Measurements from ENCODE around the gene CC2D2A.
"Not testable (repeated sequence)": the region's sequence is repeated elsewhere in the genome, so short reads cannot be mapped to it uniquely, and the experiment has no call there.

The CC2D2A gene

DNA sequence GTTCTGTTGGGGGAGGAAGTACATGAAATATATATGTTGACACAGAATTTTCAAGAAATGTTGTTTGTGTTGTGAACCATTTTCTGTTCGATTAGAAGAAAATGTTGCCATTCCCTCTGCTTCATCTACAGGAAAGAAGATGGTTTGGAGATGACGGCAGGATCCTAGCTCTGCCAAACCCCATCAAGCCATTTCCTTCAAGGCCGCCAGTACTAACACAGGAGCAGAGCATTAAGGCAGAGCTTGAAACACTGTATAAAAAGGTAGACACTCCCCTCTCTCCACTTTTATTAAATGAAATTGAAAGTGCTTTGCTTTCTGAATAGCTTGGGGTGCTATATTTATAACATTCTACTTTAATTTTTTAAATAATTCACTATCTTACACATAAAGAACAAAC lies 46.8 kb downstream of the CC2D2A start:
- no peak for ATAC-seq
- TF ChIP-seq ARNTL (CRISPR knock-in tag; IDR thresholded peaks at IDR 0.05; ENCODE audit: borderline replicate concordance, low read depth) = no peak
- TF ChIP-seq ESRRG (CRISPR knock-in tag; IDR thresholded peaks at IDR 0.05) = no peak
- TF ChIP-seq TOX (CRISPR knock-in tag; IDR thresholded peaks at IDR 0.05; ENCODE audit: borderline replicate concordance) = no peak
- TF ChIP-seq ZNF8 (CRISPR knock-in tag; IDR thresholded peaks at IDR 0.05) = no peak
- no peak for TF ChIP-seq TCF4 (CRISPR knock-in tag; IDR thresholded peaks at IDR 0.05; ENCODE audit: borderline replicate concordance)
- TF ChIP-seq RARB (CRISPR knock-in tag; IDR thresholded peaks at IDR 0.05) = no peak
- no peak for TF ChIP-seq ZFP3 (CRISPR knock-in tag; IDR thresholded peaks at IDR 0.05)
- no peak for TF ChIP-seq ZC3H10 (CRISPR knock-in tag; IDR thresholded peaks at IDR 0.05)
- TF ChIP-seq, protein P1, sequence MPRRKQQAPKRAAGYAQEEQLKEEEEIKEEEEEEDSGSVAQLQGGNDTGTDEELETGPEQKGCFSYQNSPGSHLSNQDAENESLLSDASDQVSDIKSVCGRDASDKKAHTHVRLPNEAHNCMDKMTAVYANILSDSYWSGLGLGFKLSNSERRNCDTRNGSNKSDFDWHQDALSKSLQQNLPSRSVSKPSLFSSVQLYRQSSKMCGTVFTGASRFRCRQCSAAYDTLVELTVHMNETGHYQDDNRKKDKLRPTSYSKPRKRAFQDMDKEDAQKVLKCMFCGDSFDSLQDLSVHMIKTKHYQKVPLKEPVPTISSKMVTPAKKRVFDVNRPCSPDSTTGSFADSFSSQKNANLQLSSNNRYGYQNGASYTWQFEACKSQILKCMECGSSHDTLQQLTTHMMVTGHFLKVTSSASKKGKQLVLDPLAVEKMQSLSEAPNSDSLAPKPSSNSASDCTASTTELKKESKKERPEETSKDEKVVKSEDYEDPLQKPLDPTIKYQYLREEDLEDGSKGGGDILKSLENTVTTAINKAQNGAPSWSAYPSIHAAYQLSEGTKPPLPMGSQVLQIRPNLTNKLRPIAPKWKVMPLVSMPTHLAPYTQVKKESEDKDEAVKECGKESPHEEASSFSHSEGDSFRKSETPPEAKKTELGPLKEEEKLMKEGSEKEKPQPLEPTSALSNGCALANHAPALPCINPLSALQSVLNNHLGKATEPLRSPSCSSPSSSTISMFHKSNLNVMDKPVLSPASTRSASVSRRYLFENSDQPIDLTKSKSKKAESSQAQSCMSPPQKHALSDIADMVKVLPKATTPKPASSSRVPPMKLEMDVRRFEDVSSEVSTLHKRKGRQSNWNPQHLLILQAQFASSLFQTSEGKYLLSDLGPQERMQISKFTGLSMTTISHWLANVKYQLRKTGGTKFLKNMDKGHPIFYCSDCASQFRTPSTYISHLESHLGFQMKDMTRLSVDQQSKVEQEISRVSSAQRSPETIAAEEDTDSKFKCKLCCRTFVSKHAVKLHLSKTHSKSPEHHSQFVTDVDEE (CRISPR knock-in tag; IDR thresholded peaks at IDR 0.05) = no peak
- no peak for TF ChIP-seq POU6F1 (CRISPR knock-in tag; IDR thresholded peaks at IDR 0.05; ENCODE audit: borderline replicate concordance, low read depth)
- no peak for TF ChIP-seq ZFP30 (CRISPR knock-in tag; IDR thresholded peaks at IDR 0.05)
- TF ChIP-seq GLIS3 (CRISPR knock-in tag; IDR thresholded peaks at IDR 0.05) = no peak
- TF ChIP-seq, protein P2, sequence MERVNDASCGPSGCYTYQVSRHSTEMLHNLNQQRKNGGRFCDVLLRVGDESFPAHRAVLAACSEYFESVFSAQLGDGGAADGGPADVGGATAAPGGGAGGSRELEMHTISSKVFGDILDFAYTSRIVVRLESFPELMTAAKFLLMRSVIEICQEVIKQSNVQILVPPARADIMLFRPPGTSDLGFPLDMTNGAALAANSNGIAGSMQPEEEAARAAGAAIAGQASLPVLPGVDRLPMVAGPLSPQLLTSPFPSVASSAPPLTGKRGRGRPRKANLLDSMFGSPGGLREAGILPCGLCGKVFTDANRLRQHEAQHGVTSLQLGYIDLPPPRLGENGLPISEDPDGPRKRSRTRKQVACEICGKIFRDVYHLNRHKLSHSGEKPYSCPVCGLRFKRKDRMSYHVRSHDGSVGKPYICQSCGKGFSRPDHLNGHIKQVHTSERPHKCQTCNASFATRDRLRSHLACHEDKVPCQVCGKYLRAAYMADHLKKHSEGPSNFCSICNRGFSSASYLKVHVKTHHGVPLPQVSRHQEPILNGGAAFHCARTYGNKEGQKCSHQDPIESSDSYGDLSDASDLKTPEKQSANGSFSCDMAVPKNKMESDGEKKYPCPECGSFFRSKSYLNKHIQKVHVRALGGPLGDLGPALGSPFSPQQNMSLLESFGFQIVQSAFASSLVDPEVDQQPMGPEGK (CRISPR knock-in tag; IDR thresholded peaks at IDR 0.05; ENCODE audit: borderline replicate concordance) = no peak
- TF ChIP-seq SNAI2 (CRISPR knock-in tag; IDR thresholded peaks at IDR 0.05) = no peak
- TF ChIP-seq CREB5 (CRISPR knock-in tag; IDR thresholded peaks at IDR 0.05; ENCODE audit: low read depth) = no peak
- TF ChIP-seq, protein P3, sequence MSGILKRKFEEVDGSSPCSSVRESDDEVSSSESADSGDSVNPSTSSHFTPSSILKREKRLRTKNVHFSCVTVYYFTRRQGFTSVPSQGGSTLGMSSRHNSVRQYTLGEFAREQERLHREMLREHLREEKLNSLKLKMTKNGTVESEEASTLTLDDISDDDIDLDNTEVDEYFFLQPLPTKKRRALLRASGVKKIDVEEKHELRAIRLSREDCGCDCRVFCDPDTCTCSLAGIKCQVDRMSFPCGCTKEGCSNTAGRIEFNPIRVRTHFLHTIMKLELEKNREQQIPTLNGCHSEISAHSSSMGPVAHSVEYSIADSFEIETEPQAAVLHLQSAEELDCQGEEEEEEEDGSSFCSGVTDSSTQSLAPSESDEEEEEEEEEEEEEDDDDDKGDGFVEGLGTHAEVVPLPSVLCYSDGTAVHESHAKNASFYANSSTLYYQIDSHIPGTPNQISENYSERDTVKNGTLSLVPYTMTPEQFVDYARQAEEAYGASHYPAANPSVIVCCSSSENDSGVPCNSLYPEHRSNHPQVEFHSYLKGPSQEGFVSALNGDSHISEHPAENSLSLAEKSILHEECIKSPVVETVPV (CRISPR knock-in tag; IDR thresholded peaks at IDR 0.05) = no peak
- no peak for TF ChIP-seq ZNF565 (CRISPR knock-in tag; conservative IDR thresholded peaks at IDR 0.05; ENCODE audit: low read depth)

DNA sequence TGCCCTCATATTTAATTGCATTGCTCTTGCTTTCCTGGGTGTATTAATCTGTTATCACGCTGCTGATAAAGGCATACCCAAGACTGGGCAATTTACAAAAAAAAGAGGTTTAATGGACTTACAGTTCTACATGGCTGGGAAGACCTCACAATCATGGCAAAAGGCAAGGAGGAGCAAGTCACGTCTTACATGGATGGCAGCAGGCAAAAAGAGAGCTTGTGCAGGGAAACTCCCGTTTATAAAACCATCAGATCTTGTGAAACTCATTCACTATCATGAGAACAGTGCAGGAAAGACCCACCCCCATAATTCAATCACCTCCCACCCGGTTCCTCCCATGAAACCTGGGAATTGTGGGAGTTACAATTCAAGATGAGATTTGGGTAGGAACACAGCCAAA lies 48.0 kb downstream of the CC2D2A start:
- ATAC-seq = not testable (repeated sequence)

GRCh38 chr4:15521442-15522039 lies 51.9 kb downstream of the CC2D2A start:
- no peak for ATAC-seq
- no peak for TF ChIP-seq RARB (CRISPR knock-in tag; IDR thresholded peaks at IDR 0.05)
- no peak for TF ChIP-seq PPARA (CRISPR knock-in tag; IDR thresholded peaks at IDR 0.05; ENCODE audit: borderline replicate concordance)

DNA sequence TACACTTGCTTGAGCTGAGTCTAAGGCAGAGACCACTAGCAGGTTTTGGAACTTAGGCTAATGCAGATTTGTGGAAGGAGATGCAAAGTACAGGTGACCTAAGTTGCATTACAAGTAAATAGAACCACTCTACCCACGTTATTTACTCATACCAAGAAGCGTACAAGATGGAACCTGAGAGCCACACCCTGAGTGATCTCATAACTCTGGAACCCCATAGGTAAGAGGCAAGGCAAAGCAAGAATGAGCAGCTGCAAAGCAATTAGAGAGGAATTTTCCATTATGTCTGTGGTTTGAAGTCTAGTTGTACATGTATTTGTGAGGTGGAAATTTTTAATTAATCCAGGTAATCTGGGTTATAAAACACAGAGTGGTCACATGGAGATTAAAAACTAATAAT lies 55.4 kb downstream of the CC2D2A start:
- no peak for ATAC-seq
- TF ChIP-seq TCF4 (CRISPR knock-in tag; IDR thresholded peaks at IDR 0.05; ENCODE audit: borderline replicate concordance) = no peak
- TF ChIP-seq CREB5 (CRISPR knock-in tag; IDR thresholded peaks at IDR 0.05; ENCODE audit: low read depth) = no peak
- TF ChIP-seq SNAI2 (CRISPR knock-in tag; IDR thresholded peaks at IDR 0.05) = no peak
- no peak for TF ChIP-seq ZNF70 (CRISPR knock-in tag; IDR thresholded peaks at IDR 0.05)
- TF ChIP-seq POU6F1 (CRISPR knock-in tag; IDR thresholded peaks at IDR 0.05; ENCODE audit: borderline replicate concordance, low read depth) = no peak
- no peak for TF ChIP-seq ZNF565 (CRISPR knock-in tag; conservative IDR thresholded peaks at IDR 0.05; ENCODE audit: low read depth)
- TF ChIP-seq ARNTL (CRISPR knock-in tag; IDR thresholded peaks at IDR 0.05; ENCODE audit: borderline replicate concordance, low read depth) = no peak

Data from SK-N-SH treated with all-trans-retinoic acid at 6 μM for 48 hours (cell line).